ENCODE results near the gene ADGRE3. TPM values are rescaled to one million over a fixed set of nuclear protein-coding genes. Genes with fewer than 3 reads are reported as not detected.
"Not testable (repeated sequence)": the region's sequence is repeated elsewhere in the genome, so short reads cannot be mapped to it uniquely, and the experiment has no call there.

ADGRE3 gene
- total RNA-seq, 1 donor from 2014 or later: not detected

- H3K9me3 Mint-ChIP-seq (ENCODE audit: unreplicated experiment): peaks cover 2% of the 10 kb centered on the region
- TF ChIP-seq, protein P1, sequence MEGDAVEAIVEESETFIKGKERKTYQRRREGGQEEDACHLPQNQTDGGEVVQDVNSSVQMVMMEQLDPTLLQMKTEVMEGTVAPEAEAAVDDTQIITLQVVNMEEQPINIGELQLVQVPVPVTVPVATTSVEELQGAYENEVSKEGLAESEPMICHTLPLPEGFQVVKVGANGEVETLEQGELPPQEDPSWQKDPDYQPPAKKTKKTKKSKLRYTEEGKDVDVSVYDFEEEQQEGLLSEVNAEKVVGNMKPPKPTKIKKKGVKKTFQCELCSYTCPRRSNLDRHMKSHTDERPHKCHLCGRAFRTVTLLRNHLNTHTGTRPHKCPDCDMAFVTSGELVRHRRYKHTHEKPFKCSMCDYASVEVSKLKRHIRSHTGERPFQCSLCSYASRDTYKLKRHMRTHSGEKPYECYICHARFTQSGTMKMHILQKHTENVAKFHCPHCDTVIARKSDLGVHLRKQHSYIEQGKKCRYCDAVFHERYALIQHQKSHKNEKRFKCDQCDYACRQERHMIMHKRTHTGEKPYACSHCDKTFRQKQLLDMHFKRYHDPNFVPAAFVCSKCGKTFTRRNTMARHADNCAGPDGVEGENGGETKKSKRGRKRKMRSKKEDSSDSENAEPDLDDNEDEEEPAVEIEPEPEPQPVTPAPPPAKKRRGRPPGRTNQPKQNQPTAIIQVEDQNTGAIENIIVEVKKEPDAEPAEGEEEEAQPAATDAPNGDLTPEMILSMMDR (IDR thresholded peaks at IDR 0.05; ENCODE audit: partially characterized antibody, unreplicated experiment): no peak
- H3K4me1 Mint-ChIP-seq (ENCODE audit: low read depth, unreplicated experiment): no peaks in the 10 kb centered on the region
- no peak for DNase-seq
- H3K27me3 Mint-ChIP-seq (ENCODE audit: unreplicated experiment): no peaks in the 10 kb centered on the region
- no peak overlapping the region for H3K27ac Mint-ChIP-seq (ENCODE audit: unreplicated experiment)
- H3K36me3 Mint-ChIP-seq (ENCODE audit: unreplicated experiment): peaks cover 7% of the 10 kb centered on the region
- H3K4me3 Mint-ChIP-seq (ENCODE audit: unreplicated experiment): no peak overlapping the region
Observed at GRCh38 chr19:14616407-14616806, 58.2 kb downstream of the ADGRE3 start.

DNA sequence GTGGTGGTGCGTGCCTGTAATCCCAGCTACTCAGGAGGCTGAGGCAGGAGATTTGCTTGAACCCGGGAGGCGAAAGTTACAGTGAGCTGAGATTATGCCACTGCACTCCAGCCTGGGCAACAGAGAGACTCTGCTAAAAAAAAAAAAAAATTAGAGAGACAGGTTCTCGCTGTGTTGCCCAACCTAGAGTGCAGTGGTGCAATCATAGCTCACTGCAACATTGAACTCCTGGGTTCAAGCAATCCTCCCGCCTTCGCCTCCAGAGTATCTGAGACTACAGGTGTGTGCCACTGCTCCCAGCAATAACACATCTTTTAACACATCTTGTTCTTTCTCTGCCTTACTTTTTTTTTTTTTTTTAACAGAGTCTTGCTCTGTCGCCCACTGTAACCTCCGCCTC is 59.0 kb downstream of the ADGRE3 start:
- peaks cover 2% of the 10 kb centered on the region for H3K9me3 Mint-ChIP-seq (ENCODE audit: unreplicated experiment)
- no peak for DNase-seq
- no peak overlapping the region for H3K4me3 Mint-ChIP-seq (ENCODE audit: unreplicated experiment)
- H3K4me1 Mint-ChIP-seq (ENCODE audit: low read depth, unreplicated experiment): no peaks in the 10 kb centered on the region
- H3K36me3 Mint-ChIP-seq (ENCODE audit: unreplicated experiment): peaks cover 7% of the 10 kb centered on the region
- H3K27me3 Mint-ChIP-seq (ENCODE audit: unreplicated experiment): no peaks in the 10 kb centered on the region
- TF ChIP-seq, protein P1 (IDR thresholded peaks at IDR 0.05; ENCODE audit: partially characterized antibody, unreplicated experiment): no peak
- no peak overlapping the region for H3K27ac Mint-ChIP-seq (ENCODE audit: unreplicated experiment)

DNA sequence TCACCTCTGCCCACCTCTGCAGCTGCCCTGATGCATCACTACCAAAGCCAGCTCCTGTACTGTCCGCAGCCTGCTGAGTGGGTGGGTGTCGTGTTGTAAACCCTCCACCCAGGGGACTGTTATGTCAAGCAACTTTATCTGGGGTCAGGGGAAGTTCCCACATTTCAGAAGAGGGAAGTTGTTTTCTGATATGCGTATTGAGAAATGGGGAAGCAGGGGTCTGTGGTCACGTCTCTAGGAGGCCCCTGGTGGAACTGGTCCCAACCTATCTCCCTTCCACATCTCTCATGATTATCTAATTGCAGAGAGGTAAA is 60.6 kb downstream of the ADGRE3 start:
- Mint-ChIP-seq H3K4me1 (ENCODE audit: low read depth, unreplicated experiment) (no peaks in the 10 kb centered on the region), H3K4me3 (ENCODE audit: unreplicated experiment) (no peak overlapping the region), H3K27me3 (ENCODE audit: unreplicated experiment) (no peaks in the 10 kb centered on the region), H3K27ac (ENCODE audit: unreplicated experiment) (no peak overlapping the region), H3K36me3 (ENCODE audit: unreplicated experiment) (peaks cover 7% of the 10 kb centered on the region), H3K9me3 (ENCODE audit: unreplicated experiment) (peaks cover 2% of the 10 kb centered on the region)
- TF ChIP-seq, protein P1 (IDR thresholded peaks at IDR 0.05; ENCODE audit: partially characterized antibody, unreplicated experiment): no peak
- no peak for DNase-seq

- H3K4me1 Mint-ChIP-seq (ENCODE audit: low read depth, unreplicated experiment); H3K36me3 Mint-ChIP-seq (ENCODE audit: unreplicated experiment): not testable (repeated sequence)
Observed at GRCh38 chr19:14613399-14614098, 61.1 kb downstream of the ADGRE3 start.

DNA sequence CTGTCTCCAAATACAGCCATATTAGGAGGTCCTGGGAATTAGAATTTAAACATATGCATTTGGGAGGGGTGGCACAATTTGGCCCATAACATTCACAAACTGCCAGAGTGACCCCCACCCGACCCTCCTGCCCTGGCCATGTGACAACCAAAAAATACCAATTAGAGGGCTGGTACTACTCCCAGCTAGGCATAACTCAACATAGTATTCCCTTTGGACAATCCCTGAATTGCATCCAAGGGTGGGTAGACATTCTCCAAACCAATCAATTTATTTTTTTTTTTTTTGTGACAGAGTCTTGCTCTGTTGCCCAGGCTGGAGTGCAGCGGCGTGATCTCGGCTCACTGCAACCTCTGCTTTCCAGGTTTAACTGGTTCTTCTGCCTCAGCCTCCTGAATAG is 62.0 kb downstream of the ADGRE3 start:
- peaks cover 2% of the 10 kb centered on the region for H3K27me3 Mint-ChIP-seq (ENCODE audit: unreplicated experiment)
- H3K4me1 Mint-ChIP-seq (ENCODE audit: low read depth, unreplicated experiment): no peaks in the 10 kb centered on the region
- peaks cover 7% of the 10 kb centered on the region for H3K36me3 Mint-ChIP-seq (ENCODE audit: unreplicated experiment)
- TF ChIP-seq, protein P1 (IDR thresholded peaks at IDR 0.05; ENCODE audit: partially characterized antibody, unreplicated experiment): no peak
- H3K4me3 Mint-ChIP-seq (ENCODE audit: unreplicated experiment): no peak overlapping the region
- H3K9me3 Mint-ChIP-seq (ENCODE audit: unreplicated experiment): peaks cover 2% of the 10 kb centered on the region
- DNase-seq: no peak
- no peak overlapping the region for H3K27ac Mint-ChIP-seq (ENCODE audit: unreplicated experiment)

More at GRCh38 chr19:14613399-14614098, 61.1 kb downstream of the ADGRE3 start:
- H3K27ac Mint-ChIP-seq (ENCODE audit: unreplicated experiment); DNase-seq; H3K9me3 Mint-ChIP-seq (ENCODE audit: unreplicated experiment); H3K27me3 Mint-ChIP-seq (ENCODE audit: unreplicated experiment); H3K4me3 Mint-ChIP-seq (ENCODE audit: unreplicated experiment): not testable (repeated sequence)

GRCh38 chr19:14612242-14612641 is 62.4 kb downstream of the ADGRE3 start:
- not testable (repeated sequence) for DNase-seq; H3K4me1 Mint-ChIP-seq (ENCODE audit: low read depth, unreplicated experiment); H3K9me3 Mint-ChIP-seq (ENCODE audit: unreplicated experiment); H3K36me3 Mint-ChIP-seq (ENCODE audit: unreplicated experiment); H3K27ac Mint-ChIP-seq (ENCODE audit: unreplicated experiment); H3K27me3 Mint-ChIP-seq (ENCODE audit: unreplicated experiment); H3K4me3 Mint-ChIP-seq (ENCODE audit: unreplicated experiment)
